Activated T-cell treated with anti-CD3 and anti-CD28 coated beads, Interleukin-2, amount 50 U/mL, for 48 hours (primary cell): ENCODE measurements around the gene MYOCD.
A peak's percentile ranks its signal among the peaks of the same experiment; 100 is the strongest.

Experiments
- DNase-seq, 2 experiments: peaks; one replicate each; pipeline ENCODE4 v3.0.0-alpha.2; 2020

Gene MYOCD

DNA sequence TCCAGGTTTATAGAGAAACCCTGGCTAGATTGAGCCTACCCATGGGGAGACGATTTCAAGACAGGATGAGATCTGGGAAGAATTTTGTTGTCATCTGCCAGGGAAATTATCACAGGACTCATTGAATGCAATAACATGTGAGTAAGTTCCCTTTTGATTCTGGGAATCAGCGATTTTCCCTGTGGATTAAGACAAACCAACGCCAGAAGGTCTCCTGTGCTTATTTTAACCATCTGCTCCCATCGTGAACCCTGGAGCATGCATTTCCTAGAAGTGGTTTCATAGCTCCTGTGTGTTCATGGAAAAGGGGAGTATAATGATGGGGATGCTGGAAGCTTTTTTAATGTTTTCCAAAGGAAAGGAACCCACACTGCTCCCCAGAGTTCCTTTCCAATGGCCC, 102.6 kb downstream of the MYOCD start:
- no peak for DNase-seq

DNA sequence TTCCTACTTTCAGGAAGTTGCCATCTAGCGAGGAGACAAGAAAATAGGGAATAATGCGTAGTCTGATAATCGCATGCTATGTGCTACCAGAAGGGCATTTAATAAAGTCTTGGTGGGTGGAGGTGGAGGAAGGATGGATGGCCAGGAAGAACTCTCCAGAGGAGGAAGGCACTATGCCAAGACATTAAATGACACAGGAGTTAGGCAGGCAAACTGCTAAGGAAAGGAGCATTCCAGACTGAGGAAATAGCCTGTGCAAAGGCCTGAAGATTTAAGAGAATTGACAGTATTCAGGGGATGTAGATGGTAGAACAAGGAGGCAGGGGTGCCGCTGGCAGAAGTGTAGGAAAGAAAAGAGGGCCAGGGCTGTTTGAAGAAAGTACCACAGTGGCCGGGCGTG, 104.3 kb downstream of the MYOCD start:
- no peak for DNase-seq

DNA sequence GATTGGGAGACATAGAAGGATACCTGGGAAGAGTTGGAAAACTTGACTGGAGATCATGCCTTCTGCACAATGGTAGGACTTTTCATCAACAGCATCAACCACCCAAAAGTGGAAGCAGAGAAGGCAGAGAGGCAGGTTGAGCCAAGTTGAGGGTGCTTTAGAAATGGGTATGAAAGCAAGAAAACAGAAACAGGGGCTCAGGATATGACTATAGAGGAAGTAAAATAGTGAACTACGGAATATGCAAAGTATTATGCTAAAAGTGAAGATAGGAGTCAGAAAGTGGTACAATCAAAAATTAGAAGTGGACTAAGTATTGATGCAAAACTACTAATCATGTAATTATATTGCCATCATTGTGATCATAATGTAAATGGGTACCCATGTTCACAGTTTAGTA, 107.5 kb downstream of the MYOCD start:
- DNase-seq: no peak

DNA sequence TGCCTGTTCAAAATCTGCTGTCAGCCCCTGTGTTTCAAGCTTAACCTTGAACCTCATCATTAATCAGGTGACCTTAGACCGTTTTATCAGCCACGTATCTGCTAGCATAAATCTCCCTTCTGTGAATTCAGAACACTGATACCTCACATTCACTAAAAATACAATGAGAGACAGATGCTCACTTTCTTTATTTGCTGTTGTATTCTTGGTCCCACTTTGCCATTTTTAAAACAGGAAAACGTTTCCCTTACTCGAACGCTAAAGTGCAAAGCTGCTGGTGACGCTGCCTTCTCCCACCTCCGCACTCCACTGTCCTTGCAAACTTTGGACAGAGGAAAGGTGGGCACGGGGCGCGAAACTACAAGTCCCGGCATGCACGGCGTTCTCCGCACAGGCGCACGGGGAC, 123.4 kb downstream of the MYOCD start:
- no peak for DNase-seq

DNA sequence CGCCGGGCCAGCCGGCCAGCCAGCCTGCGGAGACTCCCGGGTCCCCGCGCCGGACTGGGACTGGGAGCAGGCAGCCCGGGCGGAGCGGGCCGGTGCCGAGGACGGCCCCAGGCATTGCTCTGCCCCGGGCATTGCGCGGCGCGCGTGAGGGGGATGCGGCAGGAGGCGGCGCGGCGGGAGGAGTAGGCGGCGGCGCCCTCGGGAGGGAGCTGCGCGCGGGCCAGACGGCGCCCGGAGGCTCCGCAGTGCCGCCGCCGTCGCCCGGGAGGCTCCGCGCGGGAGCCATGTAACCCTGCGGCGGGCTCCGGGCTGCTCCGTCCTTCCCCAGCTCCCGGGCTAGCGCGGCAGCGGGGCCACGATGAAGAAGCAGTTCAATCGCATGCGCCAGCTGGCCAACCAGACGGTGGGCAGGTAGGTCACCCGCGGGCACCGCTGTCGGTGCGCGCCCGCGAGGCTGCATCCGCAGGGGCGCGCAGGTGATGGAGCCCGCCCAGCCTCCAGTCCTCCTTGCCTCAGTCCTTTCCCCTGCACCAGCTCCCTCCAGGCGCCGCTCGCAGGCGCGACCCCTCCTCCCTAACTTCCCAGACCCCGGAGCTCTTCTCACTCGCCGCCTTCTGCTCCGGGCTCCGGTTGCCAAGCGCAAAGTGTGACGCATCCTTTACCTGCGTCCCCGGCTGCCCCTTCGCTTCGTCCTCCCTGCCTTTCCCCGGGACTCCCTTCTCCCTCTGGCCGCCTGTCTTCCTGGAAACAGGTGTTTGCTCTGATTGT, 124.0 kb downstream of the MYOCD start, which contains the start of gene ARHGAP44:
Gene ARHGAP44, plus strand, starts transcription at position 18 of the 768 bp plus-strand sequence. Its CDS starts 341 bp downstream, at position 359.
- peak; percentile 40 to 46 for DNase-seq

DNA sequence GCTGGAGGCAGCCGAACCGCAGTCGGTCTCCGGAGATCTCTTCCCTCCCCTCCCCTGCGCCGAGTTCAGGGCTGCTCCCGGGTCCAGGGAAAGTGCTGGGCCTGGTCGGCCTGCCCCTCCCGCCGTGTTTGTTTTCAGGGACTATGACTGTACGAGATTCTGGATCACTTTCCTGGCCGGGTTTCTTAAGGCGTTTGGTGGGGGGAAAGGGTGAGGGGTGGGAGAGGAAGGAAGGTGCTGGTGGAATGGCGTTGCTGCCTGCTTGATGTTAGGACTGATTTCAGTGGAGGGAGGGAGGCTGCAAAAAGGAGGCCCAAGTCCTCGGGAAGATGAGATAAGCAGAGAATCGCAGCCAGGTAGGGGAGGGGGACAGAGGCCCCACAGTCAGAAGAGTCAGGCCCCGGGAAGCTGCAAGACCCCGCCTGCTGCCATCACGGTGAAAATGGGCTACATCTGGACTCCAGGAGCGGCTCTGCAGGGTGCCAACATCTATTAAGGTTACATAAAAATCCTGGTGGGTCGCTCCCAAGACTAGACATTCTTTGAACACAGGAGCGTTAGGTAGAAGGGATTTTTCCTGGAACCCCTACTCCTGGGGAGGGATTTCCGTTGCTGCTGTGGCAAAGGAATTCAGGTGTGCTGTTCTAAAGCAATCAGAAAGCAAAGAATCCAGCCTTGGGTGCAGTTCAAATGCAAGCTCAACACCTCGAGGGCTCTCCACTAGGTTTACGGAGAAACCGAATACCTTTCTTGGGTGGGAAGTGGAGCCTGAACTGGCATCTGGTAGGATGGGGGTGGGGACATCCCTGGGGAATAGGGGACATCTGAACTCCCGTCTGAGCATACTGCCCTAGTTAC, 124.8 kb downstream of the MYOCD start:
- DNase-seq: no peak

DNA sequence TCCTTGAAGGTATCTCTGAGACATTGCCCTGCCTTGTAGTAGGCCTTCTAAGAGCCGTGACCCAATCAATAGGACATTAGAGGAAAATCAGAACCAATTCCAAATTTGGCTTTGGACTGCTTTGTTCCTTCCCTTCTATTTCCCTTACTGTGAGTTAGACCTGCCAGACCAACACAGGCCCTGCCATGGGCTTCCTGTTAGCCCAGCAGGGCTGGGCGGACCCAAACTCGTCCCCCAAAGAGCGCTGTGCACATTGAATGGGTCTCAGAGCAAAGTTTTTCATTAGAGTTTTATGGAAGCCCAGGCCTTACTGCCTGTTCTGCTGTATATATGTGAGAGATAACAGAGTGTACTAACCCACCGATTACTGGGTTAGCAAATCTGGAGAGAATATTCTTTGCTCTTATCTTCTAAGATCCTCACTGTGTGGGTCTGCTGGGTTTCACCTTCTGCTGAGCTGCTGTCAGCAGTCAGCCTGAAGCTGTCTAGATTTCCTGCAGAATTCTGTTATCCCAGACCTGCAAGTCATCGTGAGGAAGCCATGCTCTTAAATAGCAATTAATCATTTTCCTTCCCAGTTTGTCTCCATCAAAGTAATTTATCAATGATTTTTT, 129.3 kb downstream of the MYOCD start:
- DNase-seq: no peak

DNA sequence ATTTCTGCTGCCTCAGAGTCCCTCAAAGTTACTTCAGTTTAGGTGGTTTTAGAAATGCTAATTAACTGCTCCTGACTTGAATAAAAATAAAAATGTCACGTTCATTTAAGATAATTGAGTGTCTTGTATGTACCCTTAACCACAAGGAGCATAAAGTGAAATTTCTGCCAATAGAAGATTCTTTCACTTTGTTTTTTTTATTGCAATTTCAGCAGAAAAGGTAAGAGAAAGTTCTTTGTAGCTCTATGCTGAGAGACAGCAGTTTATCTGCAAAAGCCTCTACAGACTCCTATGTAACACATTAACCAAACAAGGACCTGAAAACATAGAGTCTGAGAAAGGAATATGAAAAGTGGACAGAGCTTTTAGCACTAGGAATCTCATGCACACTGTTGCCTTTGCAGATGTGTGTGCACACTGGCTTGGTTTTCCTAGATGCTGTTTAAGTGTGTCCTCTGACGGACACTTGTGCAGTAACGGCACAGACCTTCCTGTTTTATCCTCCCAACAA, 135.2 kb downstream of the MYOCD start:
- DNase-seq: no peak

DNA sequence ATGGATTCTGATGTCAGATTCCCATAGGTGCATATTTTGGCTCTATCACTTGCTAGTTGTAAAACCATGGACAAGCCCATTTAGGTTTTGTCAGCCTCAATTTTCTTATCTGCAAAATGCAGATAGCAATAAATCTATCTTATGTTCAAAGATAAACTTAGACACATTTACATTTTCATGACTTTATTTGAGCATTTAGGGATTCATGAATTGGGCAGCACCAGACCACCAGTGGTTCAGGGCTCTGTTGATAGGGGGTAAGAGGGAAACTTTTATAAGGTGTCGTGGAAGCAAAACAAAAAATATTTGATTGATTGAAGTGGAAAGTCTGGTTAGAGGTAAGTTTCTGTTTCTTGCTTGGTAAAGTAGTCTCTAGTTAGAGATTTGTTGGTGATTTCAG, 140.9 kb downstream of the MYOCD start:
- DNase-seq: no peak

DNA sequence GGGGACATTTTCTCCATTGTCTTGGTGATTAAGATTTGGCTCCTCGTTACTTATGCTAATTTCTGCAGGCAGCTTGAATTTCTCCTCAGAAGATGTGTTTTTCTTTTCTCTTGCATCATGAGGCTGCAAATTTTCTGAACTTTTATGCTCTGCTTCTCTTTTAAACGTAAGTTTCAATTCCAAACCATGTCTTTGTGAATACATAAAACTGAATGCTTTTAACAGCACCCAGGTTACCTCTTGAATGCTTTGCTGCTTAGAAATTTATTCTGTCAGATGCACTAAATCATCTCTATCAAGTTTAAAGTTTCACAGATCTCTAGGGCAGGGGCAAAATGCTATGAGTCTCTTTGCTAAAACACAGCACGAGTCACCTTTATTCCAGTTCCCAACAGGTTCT, 143.0 kb downstream of the MYOCD start:
- no peak for DNase-seq

DNA sequence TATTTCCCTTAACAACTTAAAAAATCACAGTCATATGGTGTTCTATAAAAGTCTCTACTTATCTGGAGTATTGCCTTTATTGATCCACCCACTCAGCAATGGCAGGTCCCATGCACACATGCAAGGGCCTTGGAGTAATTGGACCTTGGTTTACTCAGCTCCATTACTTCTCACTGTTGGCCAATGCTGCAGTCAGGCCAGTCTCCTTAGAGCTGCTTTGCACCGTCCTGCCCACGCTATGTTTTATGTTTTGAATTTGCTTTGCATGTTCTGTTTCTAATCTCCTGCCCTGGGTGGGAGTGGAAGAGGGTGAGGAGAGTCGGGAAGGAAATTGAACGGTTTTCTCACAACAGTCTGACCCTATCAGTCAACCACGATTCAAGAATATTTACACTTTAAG, 147.2 kb downstream of the MYOCD start:
- no peak for DNase-seq

DNA sequence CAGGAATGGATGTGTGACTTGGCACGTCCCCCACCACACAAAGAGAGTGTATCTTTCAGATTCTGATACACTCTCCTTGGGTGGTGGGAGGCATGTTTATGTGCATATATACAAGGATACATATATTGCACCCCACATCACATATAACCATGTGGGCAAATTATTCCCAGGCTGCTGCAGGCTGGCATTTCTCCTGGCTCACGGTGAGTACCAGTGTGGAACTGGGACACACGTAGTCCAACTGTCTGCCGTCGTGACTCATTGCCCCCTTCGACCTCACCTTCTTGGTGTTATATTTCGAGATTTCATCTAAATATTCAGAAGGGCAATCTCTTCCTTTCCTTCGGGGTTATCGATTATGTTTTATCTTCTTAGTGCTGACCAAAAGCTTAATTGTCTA, 148.0 kb downstream of the MYOCD start:
- DNase-seq: no peak

DNA sequence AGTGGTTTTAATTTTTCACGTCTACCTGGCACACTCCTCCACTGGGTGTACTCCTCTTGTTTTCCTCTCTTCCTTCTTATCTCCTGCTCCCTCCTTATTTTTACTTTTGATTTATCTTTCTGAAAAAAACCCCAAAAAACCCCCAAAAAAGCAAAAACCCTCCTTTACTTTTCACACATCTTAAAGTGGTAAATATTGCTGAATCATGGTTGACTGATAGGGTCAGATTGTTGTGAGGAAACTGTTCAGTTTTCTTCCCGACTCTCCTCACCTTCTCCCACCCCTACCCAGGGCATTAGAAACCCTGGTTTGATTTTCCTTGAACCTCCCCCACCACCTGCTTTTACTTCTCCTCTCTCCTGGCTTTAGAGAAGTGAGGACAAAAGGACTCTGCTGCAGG, 149.0 kb downstream of the MYOCD start:
- DNase-seq: no peak

DNA sequence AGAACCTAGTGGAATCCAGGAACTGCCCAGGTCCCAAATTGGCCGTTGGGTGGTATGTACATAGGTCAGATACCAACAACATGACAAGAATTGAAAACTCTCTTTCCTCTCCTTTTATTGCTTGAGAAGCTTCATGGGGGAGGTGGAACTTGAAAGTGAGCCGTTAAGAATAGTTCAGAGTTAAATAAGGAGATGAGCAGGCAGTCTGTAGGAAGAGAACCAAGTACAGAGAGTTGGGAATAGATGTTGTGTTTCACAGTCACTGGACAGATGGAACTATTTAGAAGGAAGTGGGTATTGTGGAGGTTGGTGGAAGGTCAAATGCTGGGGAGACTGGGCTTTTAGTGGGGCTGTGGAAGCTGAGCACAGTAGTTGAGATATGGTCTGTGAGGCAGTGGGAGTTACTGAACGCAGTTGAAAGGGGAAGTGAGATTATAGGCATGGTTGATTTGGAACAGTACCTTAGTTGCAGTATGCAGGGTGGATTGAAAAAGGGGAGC, 150.0 kb downstream of the MYOCD start:
- no peak for DNase-seq
